Cardiac fibroblast (primary cell): ENCODE measurements around the gene SH3RF1.
"Not testable (repeated sequence)": the region's sequence is repeated elsewhere in the genome, so short reads cannot be mapped to it uniquely, and the experiment has no call there.

Experiments used
- DNase-seq, 2 donors: peaks; one replicate each; pipeline versions ENCODE4 v3.0.0 to v3.0.0-alpha.2; 2010; ENCODE audit warnings: low read depth in 2 of 2
- H3K4me3 ChIP-seq, 2 donors: replicated peaks in 1 of 2; 1 replicate in 1 of 2; 2 replicates in 1 of 2; pipeline ENCODE4 v1.5.1; 2011; ENCODE audit warnings: low read depth in 2 of 2, low read length in 2 of 2, mild to moderate bottlenecking in 2 of 2, moderate library complexity in 1 of 2
- TF ChIP-seq, protein P1 (sequence below): IDR thresholded peaks from one replicate; pipeline ENCODE4 v1.5.1; 2011; ENCODE audit warnings: low read depth, mild to moderate bottlenecking, low read length, inconsistent platforms

Gene SH3RF1

GRCh38 chr4:169309326-169309967 is 38.7 kb upstream of the SH3RF1 start:
- no peak for DNase-seq
- no peak overlapping the region for H3K4me3 ChIP-seq
- TF ChIP-seq, protein P1, sequence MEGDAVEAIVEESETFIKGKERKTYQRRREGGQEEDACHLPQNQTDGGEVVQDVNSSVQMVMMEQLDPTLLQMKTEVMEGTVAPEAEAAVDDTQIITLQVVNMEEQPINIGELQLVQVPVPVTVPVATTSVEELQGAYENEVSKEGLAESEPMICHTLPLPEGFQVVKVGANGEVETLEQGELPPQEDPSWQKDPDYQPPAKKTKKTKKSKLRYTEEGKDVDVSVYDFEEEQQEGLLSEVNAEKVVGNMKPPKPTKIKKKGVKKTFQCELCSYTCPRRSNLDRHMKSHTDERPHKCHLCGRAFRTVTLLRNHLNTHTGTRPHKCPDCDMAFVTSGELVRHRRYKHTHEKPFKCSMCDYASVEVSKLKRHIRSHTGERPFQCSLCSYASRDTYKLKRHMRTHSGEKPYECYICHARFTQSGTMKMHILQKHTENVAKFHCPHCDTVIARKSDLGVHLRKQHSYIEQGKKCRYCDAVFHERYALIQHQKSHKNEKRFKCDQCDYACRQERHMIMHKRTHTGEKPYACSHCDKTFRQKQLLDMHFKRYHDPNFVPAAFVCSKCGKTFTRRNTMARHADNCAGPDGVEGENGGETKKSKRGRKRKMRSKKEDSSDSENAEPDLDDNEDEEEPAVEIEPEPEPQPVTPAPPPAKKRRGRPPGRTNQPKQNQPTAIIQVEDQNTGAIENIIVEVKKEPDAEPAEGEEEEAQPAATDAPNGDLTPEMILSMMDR = no peak

- no peak overlapping the region for H3K4me3 ChIP-seq
- TF ChIP-seq, protein P1 = no peak
- DNase-seq = no peak
Measured at GRCh38 chr4:169307576-169307975, 36.8 kb upstream of the SH3RF1 start.

DNA sequence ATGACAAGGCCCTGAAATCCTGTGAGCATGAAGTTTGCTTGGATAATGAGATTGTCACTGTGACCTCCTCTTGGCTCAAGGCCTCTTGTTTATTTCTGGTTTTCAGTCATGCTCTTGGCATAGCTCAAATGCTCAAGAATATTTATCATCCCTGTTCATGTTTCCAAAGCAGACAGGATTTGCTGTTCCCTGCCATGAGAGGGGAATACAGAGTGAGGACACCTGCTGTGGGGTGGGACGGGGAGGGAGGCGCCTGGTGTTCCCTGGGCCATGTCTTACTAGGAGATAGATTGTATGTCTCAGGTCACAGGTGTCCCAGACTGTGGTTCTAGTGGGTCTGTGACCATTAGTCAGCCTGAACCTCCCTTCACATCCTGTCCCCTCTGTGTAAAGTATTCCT is 34.9 kb upstream of the SH3RF1 start:
- TF ChIP-seq, protein P1 = no peak
- no peak overlapping the region for H3K4me3 ChIP-seq
- DNase-seq = peak in 1 of 2 donors; percentile 12

DNA sequence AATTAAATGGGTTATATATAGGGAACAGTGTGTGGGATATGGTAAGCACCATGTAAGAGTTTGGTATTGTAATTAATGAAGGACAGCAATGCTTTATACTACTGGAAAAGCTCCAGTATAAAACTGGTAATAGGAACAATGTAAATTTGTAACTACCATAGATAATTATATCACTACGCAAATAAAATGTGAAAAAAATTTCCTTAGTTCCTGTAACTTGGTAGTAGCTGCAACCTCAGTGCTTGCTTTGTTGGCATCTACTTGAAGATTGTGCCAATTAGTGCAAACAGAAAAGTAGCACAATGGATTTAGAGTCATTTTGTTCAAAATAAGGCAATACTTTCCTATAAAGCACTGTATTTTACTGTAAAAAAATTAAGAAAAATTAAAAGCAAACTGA is 34.4 kb upstream of the SH3RF1 start:
- H3K4me3 ChIP-seq = no peak overlapping the region
- DNase-seq = no peak
- TF ChIP-seq, protein P1 = no peak

- no peak for DNase-seq
- H3K4me3 ChIP-seq = no peak overlapping the region
- TF ChIP-seq, protein P1 = no peak
Measured at GRCh38 chr4:169295822-169296221, 25.1 kb upstream of the SH3RF1 start.

GRCh38 chr4:169293343-169294176 is 22.8 kb upstream of the SH3RF1 start:
- TF ChIP-seq, protein P1 = no peak
- H3K4me3 ChIP-seq = no peak overlapping the region
- DNase-seq = no peak

DNA sequence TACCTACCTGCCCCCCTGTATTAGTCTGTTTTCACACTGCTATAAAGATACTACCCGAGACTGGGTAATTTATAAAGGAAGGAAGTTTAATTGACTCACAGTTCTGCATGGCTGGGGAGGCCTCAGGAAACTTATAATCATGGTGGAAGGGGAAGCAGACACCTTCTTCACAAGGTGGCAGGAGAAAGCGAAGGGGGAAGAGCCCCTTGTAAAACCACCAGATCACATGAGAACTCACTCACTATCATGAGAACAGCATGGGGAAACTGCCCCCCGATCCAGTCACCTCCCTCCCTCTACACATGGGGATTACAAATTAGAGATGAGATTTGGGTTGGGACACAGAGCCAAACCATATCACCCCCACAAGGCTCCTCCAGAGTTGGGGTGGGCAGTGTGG is 17.2 kb upstream of the SH3RF1 start:
- not testable (repeated sequence) for DNase-seq, H3K4me3 ChIP-seq
